NCI-H2107 treated with DMSO at 0.1 percent for 48 hours (cell line): ENCODE results near the gene PTTG1IP.

Experiments
- DNase-seq: peaks from one replicate; lab custom pipeline; 2025; ENCODE audit not compliant: unreplicated experiment; lab: John Stamatoyannopoulos, UW

PTTG1IP gene

GRCh38 chr21:44896561-44897286 lies 23.2 kb upstream of the PTTG1IP start:
- DNase-seq: no peak

GRCh38 chr21:44895859-44896258 lies 22.4 kb upstream of the PTTG1IP start:
- no peak for DNase-seq

GRCh38 chr21:44894687-44895302 lies 21.3 kb upstream of the PTTG1IP start:
- DNase-seq: no peak

- no peak for DNase-seq
These were observed 20.6 kb upstream of the PTTG1IP start for GRCh38 chr21:44893948-44894656.

GRCh38 chr21:44893278-44893556 lies 19.7 kb upstream of the PTTG1IP start:
- DNase-seq: no peak

- no peak for DNase-seq
These were observed 19.2 kb upstream of the PTTG1IP start for GRCh38 chr21:44892536-44893277.

- DNase-seq: no peak
These were observed 18.6 kb upstream of the PTTG1IP start for GRCh38 chr21:44892095-44892494.

GRCh38 chr21:44891631-44892031 lies 18.1 kb upstream of the PTTG1IP start:
- no peak for DNase-seq

GRCh38 chr21:44890961-44891541 lies 17.6 kb upstream of the PTTG1IP start:
- DNase-seq: no peak

- no peak for DNase-seq
These were observed 16.9 kb upstream of the PTTG1IP start for GRCh38 chr21:44890338-44890931.

GRCh38 chr21:44889625-44890337 lies 16.3 kb upstream of the PTTG1IP start:
- no peak for DNase-seq

- no peak for DNase-seq
These were observed 15.4 kb upstream of the PTTG1IP start for GRCh38 chr21:44888581-44889550.

GRCh38 chr21:44887807-44888580 lies 14.5 kb upstream of the PTTG1IP start:
- no peak for DNase-seq

- no peak for DNase-seq
These were observed 13.8 kb upstream of the PTTG1IP start for GRCh38 chr21:44887126-44887806.

- no peak for DNase-seq
These were observed 12.9 kb upstream of the PTTG1IP start for GRCh38 chr21:44886113-44887075.

- no peak for DNase-seq
These were observed 12.1 kb upstream of the PTTG1IP start for GRCh38 chr21:44885615-44886014.

GRCh38 chr21:44884097-44884496 lies 10.6 kb upstream of the PTTG1IP start:
- DNase-seq: no peak
